Astrocyte (in vitro differentiated cells and primary cell): Measurements from ENCODE around the gene TBC1D12. TPM values are rescaled to one million over a fixed set of nuclear protein-coding genes. Genes with fewer than 3 reads are reported as not detected.
A peak's percentile ranks its signal among the peaks of the same experiment; 100 is the strongest.

Source experiments
- DNase-seq: peaks from one replicate; pipeline ENCODE4 v3.0.0-alpha.2; 2010; ENCODE audit warnings: low read depth
- FAIRE-seq: peaks from 2 replicates; lab custom pipeline; 2011; peaks lifted over from hg19 to GRCh38; lab: Jason Lieb, UNC
- H2AFZ ChIP-seq: 2 replicates; pipeline ENCODE4 v1.6.0; 2012; ENCODE audit warnings: low read depth, low read length, inconsistent platforms
- H3K27ac ChIP-seq: 2 replicates; pipeline ENCODE4 v1.5.1; 2011; ENCODE audit warnings: low read depth, low read length, inconsistent platforms
- H3K27me3 ChIP-seq: 2 replicates; pipeline ENCODE4 v1.6.0; 2011; ENCODE audit warnings: low read length, inconsistent platforms; ENCODE audit not compliant: insufficient read depth
- H3K36me3 ChIP-seq: 2 replicates; pipeline ENCODE4 v1.5.1; 2011; ENCODE audit warnings: low read length, inconsistent platforms; ENCODE audit not compliant: insufficient read depth
- H3K4me1 ChIP-seq: 2 replicates; pipeline ENCODE4 v1.5.1; 2011; ENCODE audit warnings: low read length, inconsistent platforms; ENCODE audit not compliant: insufficient read depth
- H3K4me2 ChIP-seq: 2 replicates; pipeline ENCODE4 v1.6.0; 2012; ENCODE audit warnings: low read length, inconsistent platforms
- H3K4me3 ChIP-seq: 2 replicates; pipeline ENCODE4 v1.5.1; 2011; ENCODE audit warnings: low read depth, mild to moderate bottlenecking, low read length, inconsistent platforms; ENCODE audit not compliant: insufficient read depth
- H3K79me2 ChIP-seq: 2 replicates; pipeline ENCODE4 v1.6.0; 2012; ENCODE audit warnings: mild to moderate bottlenecking, low read length, inconsistent platforms; ENCODE audit not compliant: insufficient read depth
- H3K9ac ChIP-seq: 2 replicates; pipeline ENCODE4 v1.6.0; 2012; ENCODE audit warnings: mild to moderate bottlenecking, low read length, inconsistent platforms
- H3K9me3 ChIP-seq: 2 replicates; pipeline ENCODE4 v1.5.1; 2012; ENCODE audit warnings: low read depth, mild to moderate bottlenecking, low read length, inconsistent platforms; ENCODE audit not compliant: insufficient read depth
- H4K20me1 ChIP-seq: 2 replicates; pipeline ENCODE4 v1.6.0; 2012; ENCODE audit warnings: low read length, inconsistent platforms; ENCODE audit not compliant: insufficient read depth
- H3K27ac Mint-ChIP-seq: one replicate; pipeline ENCODE4 v1.8.0; 2021; ENCODE audit warnings: mild to moderate bottlenecking, mixed read lengths; ENCODE audit not compliant: unreplicated experiment
- H3K27me3 Mint-ChIP-seq: one replicate; pipeline ENCODE4 v1.8.0; 2021; ENCODE audit warnings: low read depth, mixed read lengths; ENCODE audit not compliant: unreplicated experiment
- H3K36me3 Mint-ChIP-seq: one replicate; pipeline ENCODE4 v1.8.0; 2021; ENCODE audit warnings: low read depth, mixed read lengths; ENCODE audit not compliant: unreplicated experiment
- H3K4me1 Mint-ChIP-seq: one replicate; pipeline ENCODE4 v1.8.0; 2021; ENCODE audit warnings: low read depth, mixed read lengths; ENCODE audit not compliant: unreplicated experiment
- H3K4me3 Mint-ChIP-seq: one replicate; pipeline ENCODE4 v1.8.0; 2021; ENCODE audit warnings: mild to moderate bottlenecking, moderate library complexity, mixed read lengths; ENCODE audit not compliant: unreplicated experiment
- H3K9me3 Mint-ChIP-seq: one replicate; pipeline ENCODE4 v1.8.0; 2021; ENCODE audit warnings: mild to moderate bottlenecking, mixed read lengths; ENCODE audit not compliant: unreplicated experiment
- EZH2 ChIP-seq: IDR thresholded peaks from 2 replicates; pipeline ENCODE4 v1.6.1; 2012; ENCODE audit warnings: mild to moderate bottlenecking, low read length, inconsistent platforms; ENCODE audit not compliant: insufficient read depth
- total RNA-seq: library from RNA; stranded (reverse); gene quantifications from 2 replicates; pipeline ENCODE4 v1.2.1, GENCODE V29; 2021
- TF ChIP-seq, protein P1 (sequence below): IDR thresholded peaks from 2 replicates; pipeline ENCODE4 v1.5.1; 2011; ENCODE audit warnings: low read depth, mild to moderate bottlenecking, inconsistent platforms, low read length, moderate library complexity; ENCODE audit not compliant: insufficient read depth

The TBC1D12 gene
- total RNA-seq, 1 donor from 2014 or later, result 7.6 TPM

DNA sequence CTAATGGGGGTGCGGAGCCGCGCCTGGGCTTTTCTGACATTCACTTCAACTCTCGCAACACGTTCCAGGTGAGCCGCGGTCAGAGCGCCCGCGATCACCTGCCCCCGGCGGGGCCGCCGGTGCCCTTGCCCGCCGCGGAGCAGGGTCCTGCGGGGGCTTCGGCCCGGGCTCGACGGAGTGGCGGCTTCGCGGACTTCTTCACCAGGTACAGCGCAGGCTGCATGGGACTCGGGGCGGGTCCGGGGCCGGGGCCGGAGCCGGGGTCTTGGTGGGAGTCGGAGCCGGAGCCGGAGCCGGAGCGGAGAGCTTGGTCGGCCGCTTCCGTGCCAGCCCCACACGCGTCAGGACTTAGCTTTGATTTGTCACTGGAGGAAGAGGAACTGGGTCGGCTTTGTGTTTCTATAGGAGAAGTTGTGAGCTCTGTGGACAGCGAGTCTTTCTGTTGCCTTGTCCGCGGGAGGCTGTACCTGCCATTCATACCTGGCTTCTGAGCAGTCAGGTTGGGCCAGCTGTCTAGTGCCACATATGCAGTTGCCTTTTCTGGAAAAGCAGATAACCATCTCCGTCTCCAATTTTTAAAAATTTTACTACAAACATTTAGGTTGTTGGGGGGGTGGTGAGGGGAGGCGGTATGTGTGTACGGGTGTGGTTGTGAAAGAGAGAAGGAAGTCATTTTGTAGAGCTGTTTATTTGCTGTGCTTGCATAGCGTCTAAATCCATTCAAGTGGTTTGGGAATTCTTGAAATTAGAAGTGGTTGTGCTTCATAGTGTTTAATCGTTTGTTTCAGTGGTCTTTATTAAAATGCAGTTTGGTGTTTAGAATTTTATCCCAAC lies 1.3 kb downstream of the TBC1D12 start:
- H3K9me3 Mint-ChIP-seq, result no peaks in the 10 kb centered on the region
- H3K9ac ChIP-seq, result peak overlapping the region; percentile 91
- no peaks in the 10 kb centered on the region for H3K9me3 ChIP-seq
- peak overlapping the region; percentile 88 for H3K4me2 ChIP-seq
- peaks cover 31% of the 10 kb centered on the region for H4K20me1 ChIP-seq
- peak overlapping the region; percentile 86 for H3K27ac Mint-ChIP-seq
- H3K4me1 Mint-ChIP-seq, result peaks cover 2% of the 10 kb centered on the region
- no peaks in the 10 kb centered on the region for H3K27me3 Mint-ChIP-seq
- DNase-seq, result peak; percentile 67
- peak overlapping the region; percentile 83 for H3K27ac ChIP-seq
- peaks cover 8% of the 10 kb centered on the region for H3K4me1 ChIP-seq
- no peak for TF ChIP-seq EZH2
- TF ChIP-seq, protein P1, sequence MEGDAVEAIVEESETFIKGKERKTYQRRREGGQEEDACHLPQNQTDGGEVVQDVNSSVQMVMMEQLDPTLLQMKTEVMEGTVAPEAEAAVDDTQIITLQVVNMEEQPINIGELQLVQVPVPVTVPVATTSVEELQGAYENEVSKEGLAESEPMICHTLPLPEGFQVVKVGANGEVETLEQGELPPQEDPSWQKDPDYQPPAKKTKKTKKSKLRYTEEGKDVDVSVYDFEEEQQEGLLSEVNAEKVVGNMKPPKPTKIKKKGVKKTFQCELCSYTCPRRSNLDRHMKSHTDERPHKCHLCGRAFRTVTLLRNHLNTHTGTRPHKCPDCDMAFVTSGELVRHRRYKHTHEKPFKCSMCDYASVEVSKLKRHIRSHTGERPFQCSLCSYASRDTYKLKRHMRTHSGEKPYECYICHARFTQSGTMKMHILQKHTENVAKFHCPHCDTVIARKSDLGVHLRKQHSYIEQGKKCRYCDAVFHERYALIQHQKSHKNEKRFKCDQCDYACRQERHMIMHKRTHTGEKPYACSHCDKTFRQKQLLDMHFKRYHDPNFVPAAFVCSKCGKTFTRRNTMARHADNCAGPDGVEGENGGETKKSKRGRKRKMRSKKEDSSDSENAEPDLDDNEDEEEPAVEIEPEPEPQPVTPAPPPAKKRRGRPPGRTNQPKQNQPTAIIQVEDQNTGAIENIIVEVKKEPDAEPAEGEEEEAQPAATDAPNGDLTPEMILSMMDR, result no peak
- H3K36me3 Mint-ChIP-seq, result no peaks in the 10 kb centered on the region
- H3K4me3 ChIP-seq, result peak overlapping the region; percentile 82
- no peaks in the 10 kb centered on the region for H3K36me3 ChIP-seq
- FAIRE-seq, result peak; percentile 59
- peaks cover 50% of the 10 kb centered on the region for H3K79me2 ChIP-seq
- no peaks in the 10 kb centered on the region for H3K27me3 ChIP-seq
- peak overlapping the region; percentile 81 for H2AFZ ChIP-seq
- H3K4me3 Mint-ChIP-seq, result peak overlapping the region; percentile 99

DNA sequence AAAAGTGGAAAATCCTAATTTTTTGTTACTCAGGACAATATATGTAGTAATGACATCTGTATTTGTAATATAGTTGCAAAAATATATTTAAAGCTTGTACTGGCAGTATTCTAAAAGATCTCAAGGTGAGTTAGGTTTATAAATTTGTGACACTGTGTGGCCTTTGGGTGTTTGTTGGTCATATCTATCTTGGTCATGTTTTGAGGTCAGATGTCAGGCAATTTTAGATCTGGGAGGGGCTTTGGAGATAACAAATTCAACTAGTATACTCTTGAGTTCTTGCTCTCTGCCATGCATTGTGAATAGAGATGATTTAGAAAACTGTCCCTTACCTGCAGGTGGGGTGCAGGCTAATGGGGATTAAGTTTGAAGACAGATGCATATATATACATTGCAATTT lies 3.1 kb downstream of the TBC1D12 start:
- no peak for DNase-seq
- no peak overlapping the region for H3K4me2 ChIP-seq
- no peak overlapping the region for H3K4me3 Mint-ChIP-seq
- H3K79me2 ChIP-seq, result peaks cover 66% of the 10 kb centered on the region
- no peak for TF ChIP-seq EZH2
- TF ChIP-seq, protein P1, result no peak
- H3K27ac ChIP-seq, result no peak overlapping the region
- peaks cover 15% of the 10 kb centered on the region for H3K4me1 ChIP-seq
- H3K9ac ChIP-seq, result no peak overlapping the region
- H4K20me1 ChIP-seq, result peaks cover 40% of the 10 kb centered on the region
- H3K36me3 Mint-ChIP-seq, result no peaks in the 10 kb centered on the region
- H3K4me3 ChIP-seq, result no peak overlapping the region
- no peak overlapping the region for H2AFZ ChIP-seq
- no peak for FAIRE-seq
- no peaks in the 10 kb centered on the region for H3K27me3 Mint-ChIP-seq
- no peaks in the 10 kb centered on the region for H3K9me3 Mint-ChIP-seq
- H3K4me1 Mint-ChIP-seq, result peaks cover 3% of the 10 kb centered on the region
- H3K27ac Mint-ChIP-seq, result no peak overlapping the region
- no peaks in the 10 kb centered on the region for H3K27me3 ChIP-seq
- no peaks in the 10 kb centered on the region for H3K36me3 ChIP-seq
- no peaks in the 10 kb centered on the region for H3K9me3 ChIP-seq

DNA sequence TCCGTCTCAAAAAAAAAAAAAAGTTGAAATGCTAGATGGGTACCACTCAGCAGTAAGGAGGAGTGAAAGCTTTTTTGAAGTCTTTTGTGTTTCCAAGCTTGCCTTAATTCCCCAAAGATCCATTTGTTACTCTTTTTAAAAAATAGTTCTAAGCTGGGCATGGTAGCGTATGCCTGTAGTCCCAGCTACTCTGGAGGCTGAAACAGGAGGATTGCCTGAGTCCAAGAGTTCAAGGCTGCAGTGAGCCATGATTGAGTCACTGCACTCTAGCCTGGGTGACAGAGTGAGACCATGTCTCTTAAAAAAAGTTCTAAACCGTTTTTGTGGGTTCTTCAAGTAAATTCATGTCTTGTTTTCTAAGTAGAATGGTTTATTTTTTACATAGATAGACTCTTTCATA lies 5.3 kb downstream of the TBC1D12 start:
- Histone ChIP-seq H3K36me3 (no peaks in the 10 kb centered on the region), H3K79me2 (peaks cover 88% of the 10 kb centered on the region), H2AFZ (no peak overlapping the region), H3K9me3 (no peaks in the 10 kb centered on the region), H3K9ac (no peak overlapping the region), H4K20me1 (peaks cover 53% of the 10 kb centered on the region), H3K27me3 (no peaks in the 10 kb centered on the region), H3K4me1 (peaks cover 15% of the 10 kb centered on the region), H3K4me3 (no peak overlapping the region), H3K27ac (no peak overlapping the region), H3K4me2 (no peak overlapping the region)
- TF ChIP-seq, protein P1, result no peak
- TF ChIP-seq EZH2, result no peak
- no peaks in the 10 kb centered on the region for H3K9me3 Mint-ChIP-seq
- no peak overlapping the region for H3K27ac Mint-ChIP-seq
- FAIRE-seq, result no peak
- H3K27me3 Mint-ChIP-seq, result no peaks in the 10 kb centered on the region
- H3K36me3 Mint-ChIP-seq, result no peaks in the 10 kb centered on the region
- DNase-seq, result no peak
- no peak overlapping the region for H3K4me3 Mint-ChIP-seq
- peaks cover 3% of the 10 kb centered on the region for H3K4me1 Mint-ChIP-seq
